ENCODE results near the gene INTS13. TPM values are rescaled to one million over a fixed set of nuclear protein-coding genes. Genes with fewer than 3 reads are reported as not detected.

Gene INTS13
- total and polyA plus RNA-seq, 2 of the 4 experiments (the other 2 are of a cell fraction), result 9.9 to 31.9 TPM

GRCh38 chr12:26976687-26977086, 38.9 kb upstream of the INTS13 start:
- Histone ChIP-seq H2BK5ac (ENCODE audit: low read depth, low read length, poor library complexity, severe bottlenecking) (no peak overlapping the region), H3K36me3 (ENCODE audit: control insufficient read depth, insufficient read depth, low read length) (peaks cover 5% of the 10 kb centered on the region; the same call in 1 of the 2 replicates), H2AK9ac (replicated peaks; ENCODE audit: low read depth, low read length, poor library complexity) (no peak overlapping the region), H3K9ac (ENCODE audit: low read depth, low read length) (no peak overlapping the region), H3K56ac (ENCODE audit: extremely low read depth, insufficient read depth, low read length) (no peak overlapping the region), H2AFZ (replicated peaks; ENCODE audit: low read length, poor library complexity) (no peak overlapping the region), H3K79me1 (ENCODE audit: low read depth in 1 of 2, low read length in 2 of 2) (peaks cover 0 to 6% of the 10 kb centered on the region in 2 experiments; a peak in 1 of 4 replicates), H3K14ac (replicated peaks; ENCODE audit: low read depth, low read length) (no peak overlapping the region), H2BK15ac (ENCODE audit: low read depth, low read length) (no peak overlapping the region), H3K9me3 (ENCODE audit: control insufficient read depth, insufficient read depth, low read length) (no peaks in the 10 kb centered on the region), H2BK120ac (ENCODE audit: low read depth, low read length) (no peak overlapping the region), H2AK5ac (ENCODE audit: low read depth, low read length) (no peak overlapping the region), H3K27ac (ENCODE audit: insufficient read depth, low read length) (no peak overlapping the region), H4K20me1 (ENCODE audit: insufficient read depth, low read length) (no peaks in the 10 kb centered on the region), H2BK20ac (ENCODE audit: low read depth, low read length) (no peak overlapping the region), H3K4me1 (ENCODE audit: control insufficient read depth, insufficient read depth, low read length) (no peaks in the 10 kb centered on the region), H4K91ac (ENCODE audit: insufficient read depth, low read depth, low read length) (no peak overlapping the region), H3K9me1 (ENCODE audit: insufficient read depth, low read length) (peaks cover 5% of the 10 kb centered on the region), H3K23ac (ENCODE audit: low read depth, low read length) (no peak overlapping the region), H4K8ac (ENCODE audit: low read depth in 2 of 2, low read length in 2 of 2) (no peak overlapping the region), H3K4ac (ENCODE audit: low read depth, low read length) (no peak overlapping the region), H3K4me2 (ENCODE audit: low read depth, low read length) (no peak overlapping the region), H4K5ac (ENCODE audit: low read depth, low read length) (no peak overlapping the region), H3K18ac (ENCODE audit: low read depth, low read length) (no peak overlapping the region), H3K4me3 (ENCODE audit: insufficient read depth, low read depth, low read length) (no peak overlapping the region), H3K27me3 (ENCODE audit: control insufficient read depth, insufficient read depth, low read length) (no peaks in the 10 kb centered on the region)
- DNase-seq (no peak), ATAC-seq (ENCODE audit: low read depth) (no peak)
- intact Hi-C loops (cut with micrococcal nuclease) (no loop called here), dilution Hi-C loops (cut with HindIII; ENCODE audit: low sequenced_read_pairs, unreplicated experiment) (no loop called here), in situ Hi-C loops (cut with MboI; ENCODE audit: low sequenced_read_pairs) (no loop called here)
- CTCF ChIA-PET, result no interaction called here
- POLR2A ChIA-PET (ENCODE audit: unreplicated experiment), result no interaction called here
- BruUV-seq (replicated peaks), result no TSS peak
- TF ChIP-seq MAFK (IDR thresholded peaks at IDR 0.05; ENCODE audit: low read depth, low read length) (no peak), RAD21 (IDR thresholded peaks at IDR 0.05; ENCODE audit: low read length) (no peak), BHLHE40 (IDR thresholded peaks at IDR 0.05; ENCODE audit: low read depth, low read length) (no peak), MXI1 (IDR thresholded peaks at IDR 0.05; ENCODE audit: borderline replicate concordance, low read depth, low read length) (no peak), USF2 (IDR thresholded peaks at IDR 0.05; ENCODE audit: low read depth, low read length) (no peak), ELK1 (IDR thresholded peaks at IDR 0.05; ENCODE audit: borderline replicate concordance, low read depth, low read length) (no peak), CHD1 (IDR thresholded peaks at IDR 0.05; ENCODE audit: low read depth, low read length) (no peak), CTCF (conservative IDR thresholded peaks at IDR 0.05; ENCODE audit: low read depth, low read length) (no peak)
- 86% methylated on average over 1 of the region's 2 CpGs; no CpG with 5 or more reads in 1 of the 2 experiments for WGBS, 2 experiments (ENCODE audit: extremely low coverage in 2 of 2, insufficient read length in 1 of 2)

Measured in IMR-90 (cell line).